K562 (cell line): Measurements from ENCODE around the gene PDE3A. TPM values are rescaled to one million over a fixed set of nuclear protein-coding genes. Genes with fewer than 3 reads are reported as not detected.

Experiments
- ATAC-seq: fragments of 200-7000 bp; cut with Tn5 transposase; 3 replicates; pipeline ENCODE4 v1.9.1; 2020; ENCODE audit warnings: moderate library complexity
- BruUV-seq: library from RNA; stranded (reverse); fragments of 400-500 nt; replicated peaks from 2 replicates; lab custom pipeline; 2021; lab: Mats Ljungman, UMichigan
- CTCF ChIA-PET: fragments of 300-600 bp; formaldehyde crosslinking; extraction: SDS; loops from one replicate; lab custom pipeline; 2021; ENCODE audit warnings: low intra/inter-chr PET ratio; lab: Yijun Ruan, JAX
- POLR2A ChIA-PET: fragments of 300-600, 350-650 bp; sonication (Branson Sonifier 250); formaldehyde crosslinking; extraction: SDS; loops from one replicate; lab custom pipeline; 2021; ENCODE audit warnings: antibody characterized with exemption, inconsistent platforms; lab: Yijun Ruan, JAX
- DNase-seq, 4 experiments: peaks; one replicate each; pipeline versions ENCODE4 v3.0.0 to v3.0.0-alpha.2; 2011 to 2018; ENCODE audit warnings: low spot score in 3 of 4, mixed read lengths in 3 of 4; ENCODE audit errors: extremely low read depth in 1 of 4
- FAIRE-seq: peaks from 2 replicates; lab custom pipeline; 2011; peaks lifted over from hg19 to GRCh38; lab: Jason Lieb, UNC
- H2AFZ ChIP-seq: 2 replicates; pipeline ENCODE4 v1.6.0; 2011; ENCODE audit warnings: low read depth, low read length, control low read depth, inconsistent platforms
- H3K27ac ChIP-seq: fragments of 200-600 bp; 3 replicates; pipeline ENCODE4 v1.8.0; 2011; ENCODE audit warnings: low read depth, mild to moderate bottlenecking, control low read depth, inconsistent platforms, low read length, moderate library complexity, mixed read lengths; ENCODE audit errors: extremely low read depth
- H3K27me3 ChIP-seq, 2 experiments: fragments of 300-600 bp in 1 of 2; 2 replicates in 1 of 2; 3 replicates in 1 of 2; pipeline versions ENCODE4 v1.6.0 to v1.8.0; 2011; ENCODE audit warnings: inconsistent platforms in 2 of 2, low read length in 2 of 2, mild to moderate bottlenecking in 1 of 2, mixed read lengths in 1 of 2, moderate library complexity in 1 of 2; ENCODE audit not compliant: control insufficient read depth in 2 of 2, insufficient read depth in 2 of 2
- H3K36me3 ChIP-seq: fragments of 300-600 bp; 3 replicates; pipeline ENCODE4 v1.8.0; 2011; ENCODE audit warnings: mild to moderate bottlenecking, low read length, inconsistent platforms; ENCODE audit not compliant: control insufficient read depth, insufficient read depth
- H3K4me1 ChIP-seq, 2 experiments: fragments of 200-600 bp in 1 of 2; replicated peaks in 1 of 2; 2 replicates in 1 of 2; 3 replicates in 1 of 2; pipeline versions ENCODE4 v1.5.1 to v1.8.0; 2011; ENCODE audit warnings: inconsistent platforms in 2 of 2, low read length in 2 of 2, mild to moderate bottlenecking in 1 of 2, mixed read lengths in 1 of 2, moderate library complexity in 1 of 2; ENCODE audit not compliant: control insufficient read depth in 2 of 2, insufficient read depth in 2 of 2
- H3K4me2 ChIP-seq: 2 replicates; pipeline ENCODE4 v1.6.1; 2011; ENCODE audit warnings: low read length, control low read depth, inconsistent platforms, mixed read lengths; ENCODE audit not compliant: insufficient read depth
- H3K4me3 ChIP-seq: fragments of 200-600 bp; sonication (generic), shearing (Covaris generic); 2 replicates; pipeline ENCODE4 v1.5.1; 2016; ENCODE audit warnings: control low read depth, inconsistent platforms
- H3K79me2 ChIP-seq: fragments of 200-600 bp; 3 replicates; pipeline ENCODE4 v1.8.0; 2011; ENCODE audit warnings: low read length, inconsistent platforms; ENCODE audit not compliant: control insufficient read depth, insufficient read depth
- H3K9ac ChIP-seq, 2 experiments: 2 replicates each; pipeline versions ENCODE4 v1.6.0 to v1.6.1; 2011; ENCODE audit warnings: low read depth in 2 of 2, low read length in 2 of 2, control low read depth in 1 of 2, inconsistent platforms in 1 of 2, mild to moderate bottlenecking in 1 of 2, mixed read lengths in 1 of 2; ENCODE audit not compliant: insufficient read depth in 1 of 2
- H3K9me1 ChIP-seq: one replicate; pipeline ENCODE4 v1.6.0; 2011; ENCODE audit warnings: inconsistent platforms, mild to moderate bottlenecking, low read length, moderate library complexity; ENCODE audit not compliant: control insufficient read depth, insufficient read depth
- H3K9me3 ChIP-seq: replicated peaks from 2 replicates; pipeline ENCODE4 v1.5.1; 2011; ENCODE audit warnings: low read depth, low read length, inconsistent platforms; ENCODE audit not compliant: control insufficient read depth, insufficient read depth
- H4K20me1 ChIP-seq: replicated peaks from 2 replicates; pipeline ENCODE4 v1.6.1; 2011; ENCODE audit warnings: low read length, inconsistent platforms, mixed read lengths; ENCODE audit not compliant: control insufficient read depth, insufficient read depth
- CBX2 ChIP-seq: fragments of 200-600 bp; sonication (generic); IDR thresholded peaks from one replicate; pipeline ENCODE4 v1.6.1; 2012; ENCODE audit warnings: mild to moderate bottlenecking, low read length, inconsistent platforms; ENCODE audit not compliant: insufficient read depth, poor library complexity, severe bottlenecking
- ETV6 ChIP-seq, 3 experiments: fragments of 150-350 bp in 1 of 3; sonication (generic) in 1 of 3; formaldehyde crosslinking in 1 of 3; IDR thresholded peaks; 2 replicates each; pipeline versions ENCODE4 v1.6.1 to v1.8.0; 2014 to 2022; ENCODE audit warnings: borderline replicate concordance in 2 of 3, low read depth in 2 of 3, antibody characterized with exemption in 1 of 3, low read length in 1 of 3, mild to moderate bottlenecking in 1 of 3, missing genetic modification reagents in 1 of 3
- POLR3G ChIP-seq: IDR thresholded peaks from 2 replicates; pipeline ENCODE4 v1.6.1; 2011; ENCODE audit not compliant: insufficient read length, insufficient replicate concordance; ENCODE audit errors: extremely low read depth
- PURB ChIP-seq: sonication (generic); formaldehyde crosslinking; IDR thresholded peaks from 2 replicates; pipeline ENCODE4 v1.9.0; 2021; ENCODE audit warnings: low read depth, mild to moderate bottlenecking, missing genetic modification reagents
- TAL1 ChIP-seq: fragments of 450-650 bp; IDR thresholded peaks from 2 replicates; pipeline ENCODE4 v1.6.1; 2016; ENCODE audit warnings: mild to moderate bottlenecking
- TCF7L2 ChIP-seq: fragments of 150-350 bp; IDR thresholded peaks from 2 replicates; pipeline ENCODE4 v1.6.1; 2016; ENCODE audit warnings: low read depth, mild to moderate bottlenecking, low read length, moderate library complexity
- ZNF583 ChIP-seq: fragments of 250-450 bp; sonication (Bioruptor Pico); IDR thresholded peaks from 2 replicates; pipeline ENCODE4 v1.4.0; 2020
- ZSCAN32 ChIP-seq: fragments of 450-650 bp; formaldehyde crosslinking; IDR thresholded peaks from 2 replicates; pipeline ENCODE4 v1.4.0; 2020; ENCODE audit warnings: mild to moderate bottlenecking, moderate library complexity
- WGBS: fragments of 100-300 bp; shearing (Covaris generic); methylation state at CpG from one replicate; pipeline ENCODE4 v1.1.6; 2016; ENCODE audit warnings: low coverage, mixed read lengths; ENCODE audit not compliant: insufficient coverage; ENCODE audit errors: missing lambda C conversion rate; 5-methylcytosine and 5-hydroxymethylcytosine counted together
- in situ Hi-C: fragments of 300-500 bp; cut with MboI; formaldehyde crosslinking; loops from 4 replicates; pipeline ENCODE4 v1.15.0; 2018; ENCODE audit warnings: inconsistent platforms, mixed read lengths
- intact Hi-C: fragments of 100-400 bp; cut with micrococcal nuclease; formaldehyde crosslinking; loops from 2 replicates; pipeline ENCODE4 v1.14.2; 2022
- polyA plus RNA-seq, 8 experiments: library from polyadenylated mRNA; depleted of rRNA in 4 of 8; stranded (reverse) in 5 of 8; unstranded in 3 of 8; fragments of >200 nt; fragmentation: Nextera tagmentation in 2 of 8; fragmentation: Illumina TruSeq in 1 of 8; extraction: Ambion mirVana in 2 of 8; extraction: Trizol in 1 of 8; gene quantifications; 2 replicates each; pipeline versions ENCODE4 v1.2.1 to v1.2.3, GENCODE V29; 2011 to 2014; ENCODE audit warnings: inconsistent platforms in 1 of 8, missing spikeins in 1 of 8
- total RNA-seq, 7 experiments: library from RNA; depleted of rRNA in 6 of 7; stranded (reverse); fragments of >200 nt in 6 of 7; fragmentation: Illumina TruSeq in 2 of 7; extraction: Trizol in 2 of 7; gene quantifications; 2 replicates each; pipeline versions ENCODE4 v1.2.1 to v1.2.3, GENCODE V29; 2011 to 2021; ENCODE audit warnings: low replicate concordance in 1 of 7
- TF ChIP-seq, protein P1 (sequence below): sonication (generic); formaldehyde crosslinking; IDR thresholded peaks from 2 replicates; pipeline ENCODE4 v1.8.0; 2022; ENCODE audit warnings: mild to moderate bottlenecking, low read depth, missing genetic modification reagents
- TF ChIP-seq, protein P2 (sequence below), 2 experiments: fragments of 250-450 bp in 1 of 2; fragments of 450-650 bp in 1 of 2; sonication (Bioruptor Pico) in 1 of 2; IDR thresholded peaks; 2 replicates each; pipeline versions ENCODE4 v1.6.1 to v1.8.0; 2016 to 2021; ENCODE audit warnings: mild to moderate bottlenecking in 2 of 2, moderate library complexity in 2 of 2, missing compliant biosample characterization in 1 of 2, missing genetic modification characterization in 1 of 2
- TF ChIP-seq, protein P3 (sequence below): fragments of 150-350 bp; IDR thresholded peaks from 2 replicates; pipeline ENCODE4 v1.6.1; 2014; ENCODE audit warnings: low read depth, mild to moderate bottlenecking, low read length, borderline replicate concordance
- TF ChIP-seq, protein P4 (sequence below): fragments of 450-650 bp; IDR thresholded peaks from 2 replicates; pipeline ENCODE4 v1.6.1; 2016; ENCODE audit warnings: missing biosample characterization, missing genetic modification characterization
- TF ChIP-seq, protein P5 (sequence below): sonication (generic); formaldehyde crosslinking; IDR thresholded peaks from 2 replicates; pipeline ENCODE4 v1.8.1; 2022; ENCODE audit warnings: missing genetic modification reagents

PDE3A gene
- total and polyA plus RNA-seq, 9 of the 15 experiments (the other 6 are each of a cell fraction or from before 2014, with no cell fraction given), result 0.02 TPM; not detected in 8

DNA sequence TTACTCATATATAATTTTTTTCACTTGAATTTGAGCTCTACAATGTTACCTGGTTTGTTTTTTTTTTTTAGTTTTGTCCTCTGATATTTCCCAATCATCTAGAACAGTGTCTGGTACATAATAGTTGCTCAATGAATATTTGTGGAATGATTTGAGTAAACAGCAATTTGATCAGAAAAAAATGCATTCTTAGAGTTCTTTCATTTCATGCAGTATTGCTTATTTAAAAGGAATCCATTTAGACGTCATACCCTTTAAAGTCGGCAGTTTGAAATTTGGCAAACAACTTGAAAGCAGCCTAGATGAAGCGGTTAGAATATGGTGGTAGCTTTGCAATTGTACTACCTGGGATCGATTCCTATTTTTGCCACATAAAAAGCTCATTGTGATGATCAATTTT is 140.0 kb downstream of the PDE3A start:
- Histone ChIP-seq H4K20me1 (no peaks in the 10 kb centered on the region), H3K36me3 (no peaks in the 10 kb centered on the region), H3K9ac (no peak overlapping the region), H3K79me2 (no peaks in the 10 kb centered on the region), H3K27ac (no peak overlapping the region), H2AFZ (no peak overlapping the region), H3K4me3 (no peak overlapping the region), H3K9me3 (no peaks in the 10 kb centered on the region), H3K4me2 (no peak overlapping the region), H3K9me1 (no peaks in the 10 kb centered on the region), H3K4me1 (no peaks in the 10 kb centered on the region), H3K27me3 (no peaks in the 10 kb centered on the region)
- no peak for FAIRE-seq
- no TSS peak for BruUV-seq
- in situ Hi-C loops (no loop called here), intact Hi-C loops (no loop called here)
- ChIA-PET CTCF (no interaction called here), POLR2A (no interaction called here)
- no peak for TF ChIP-seq PURB (CRISPR knock-in tag)
- TF ChIP-seq POLR3G, result no peak
- TF ChIP-seq TAL1, result no peak
- TF ChIP-seq, protein P1, sequence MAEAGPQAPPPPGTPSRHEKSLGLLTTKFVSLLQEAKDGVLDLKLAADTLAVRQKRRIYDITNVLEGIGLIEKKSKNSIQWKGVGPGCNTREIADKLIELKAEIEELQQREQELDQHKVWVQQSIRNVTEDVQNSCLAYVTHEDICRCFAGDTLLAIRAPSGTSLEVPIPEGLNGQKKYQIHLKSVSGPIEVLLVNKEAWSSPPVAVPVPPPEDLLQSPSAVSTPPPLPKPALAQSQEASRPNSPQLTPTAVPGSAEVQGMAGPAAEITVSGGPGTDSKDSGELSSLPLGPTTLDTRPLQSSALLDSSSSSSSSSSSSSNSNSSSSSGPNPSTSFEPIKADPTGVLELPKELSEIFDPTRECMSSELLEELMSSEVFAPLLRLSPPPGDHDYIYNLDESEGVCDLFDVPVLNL, result no peak
- no peak for TF ChIP-seq TCF7L2
- TF ChIP-seq, protein P2, sequence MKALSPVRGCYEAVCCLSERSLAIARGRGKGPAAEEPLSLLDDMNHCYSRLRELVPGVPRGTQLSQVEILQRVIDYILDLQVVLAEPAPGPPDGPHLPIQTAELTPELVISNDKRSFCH (CRISPR knock-in tag; IDR thresholded peaks at IDR 0.05), result no peak
- TF ChIP-seq, protein P2 (tag; IDR thresholded peaks at IDR 0.05), result no peak
- TF ChIP-seq, protein P3, sequence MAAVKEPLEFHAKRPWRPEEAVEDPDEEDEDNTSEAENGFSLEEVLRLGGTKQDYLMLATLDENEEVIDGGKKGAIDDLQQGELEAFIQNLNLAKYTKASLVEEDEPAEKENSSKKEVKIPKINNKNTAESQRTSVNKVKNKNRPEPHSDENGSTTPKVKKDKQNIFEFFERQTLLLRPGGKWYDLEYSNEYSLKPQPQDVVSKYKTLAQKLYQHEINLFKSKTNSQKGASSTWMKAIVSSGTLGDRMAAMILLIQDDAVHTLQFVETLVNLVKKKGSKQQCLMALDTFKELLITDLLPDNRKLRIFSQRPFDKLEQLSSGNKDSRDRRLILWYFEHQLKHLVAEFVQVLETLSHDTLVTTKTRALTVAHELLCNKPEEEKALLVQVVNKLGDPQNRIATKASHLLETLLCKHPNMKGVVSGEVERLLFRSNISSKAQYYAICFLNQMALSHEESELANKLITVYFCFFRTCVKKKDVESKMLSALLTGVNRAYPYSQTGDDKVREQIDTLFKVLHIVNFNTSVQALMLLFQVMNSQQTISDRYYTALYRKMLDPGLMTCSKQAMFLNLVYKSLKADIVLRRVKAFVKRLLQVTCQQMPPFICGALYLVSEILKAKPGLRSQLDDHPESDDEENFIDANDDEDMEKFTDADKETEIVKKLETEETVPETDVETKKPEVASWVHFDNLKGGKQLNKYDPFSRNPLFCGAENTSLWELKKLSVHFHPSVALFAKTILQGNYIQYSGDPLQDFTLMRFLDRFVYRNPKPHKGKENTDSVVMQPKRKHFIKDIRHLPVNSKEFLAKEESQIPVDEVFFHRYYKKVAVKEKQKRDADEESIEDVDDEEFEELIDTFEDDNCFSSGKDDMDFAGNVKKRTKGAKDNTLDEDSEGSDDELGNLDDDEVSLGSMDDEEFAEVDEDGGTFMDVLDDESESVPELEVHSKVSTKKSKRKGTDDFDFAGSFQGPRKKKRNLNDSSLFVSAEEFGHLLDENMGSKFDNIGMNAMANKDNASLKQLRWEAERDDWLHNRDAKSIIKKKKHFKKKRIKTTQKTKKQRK, result no peak
- no peak for TF ChIP-seq ETV6 (IDR thresholded peaks at IDR 0.05; ENCODE audit: borderline replicate concordance in 1 of 2, low read depth in 2 of 2, low read length in 1 of 2)
- TF ChIP-seq ETV6 (CRISPR knock-in tag; IDR thresholded peaks at IDR 0.05; ENCODE audit: borderline replicate concordance), result no peak
- TF ChIP-seq ZSCAN32, result no peak
- TF ChIP-seq ZNF583, result no peak
- TF ChIP-seq, protein P4, sequence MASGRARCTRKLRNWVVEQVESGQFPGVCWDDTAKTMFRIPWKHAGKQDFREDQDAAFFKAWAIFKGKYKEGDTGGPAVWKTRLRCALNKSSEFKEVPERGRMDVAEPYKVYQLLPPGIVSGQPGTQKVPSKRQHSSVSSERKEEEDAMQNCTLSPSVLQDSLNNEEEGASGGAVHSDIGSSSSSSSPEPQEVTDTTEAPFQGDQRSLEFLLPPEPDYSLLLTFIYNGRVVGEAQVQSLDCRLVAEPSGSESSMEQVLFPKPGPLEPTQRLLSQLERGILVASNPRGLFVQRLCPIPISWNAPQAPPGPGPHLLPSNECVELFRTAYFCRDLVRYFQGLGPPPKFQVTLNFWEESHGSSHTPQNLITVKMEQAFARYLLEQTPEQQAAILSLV (tag), result no peak
- TF ChIP-seq, protein P5, sequence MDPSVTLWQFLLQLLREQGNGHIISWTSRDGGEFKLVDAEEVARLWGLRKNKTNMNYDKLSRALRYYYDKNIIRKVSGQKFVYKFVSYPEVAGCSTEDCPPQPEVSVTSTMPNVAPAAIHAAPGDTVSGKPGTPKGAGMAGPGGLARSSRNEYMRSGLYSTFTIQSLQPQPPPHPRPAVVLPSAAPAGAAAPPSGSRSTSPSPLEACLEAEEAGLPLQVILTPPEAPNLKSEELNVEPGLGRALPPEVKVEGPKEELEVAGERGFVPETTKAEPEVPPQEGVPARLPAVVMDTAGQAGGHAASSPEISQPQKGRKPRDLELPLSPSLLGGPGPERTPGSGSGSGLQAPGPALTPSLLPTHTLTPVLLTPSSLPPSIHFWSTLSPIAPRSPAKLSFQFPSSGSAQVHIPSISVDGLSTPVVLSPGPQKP, result no peak
- TF ChIP-seq CBX2, result no peak
- ATAC-seq, result no peak
- 0% methylated on average over 4 of the region's 4 CpGs for WGBS
- DNase-seq, result no peak
